Measurements from ENCODE around the gene TFDP2.
"Not testable (repeated sequence)": the region's sequence is repeated elsewhere in the genome, so short reads cannot be mapped to it uniquely, and the experiment has no call there.

TFDP2 gene

DNA sequence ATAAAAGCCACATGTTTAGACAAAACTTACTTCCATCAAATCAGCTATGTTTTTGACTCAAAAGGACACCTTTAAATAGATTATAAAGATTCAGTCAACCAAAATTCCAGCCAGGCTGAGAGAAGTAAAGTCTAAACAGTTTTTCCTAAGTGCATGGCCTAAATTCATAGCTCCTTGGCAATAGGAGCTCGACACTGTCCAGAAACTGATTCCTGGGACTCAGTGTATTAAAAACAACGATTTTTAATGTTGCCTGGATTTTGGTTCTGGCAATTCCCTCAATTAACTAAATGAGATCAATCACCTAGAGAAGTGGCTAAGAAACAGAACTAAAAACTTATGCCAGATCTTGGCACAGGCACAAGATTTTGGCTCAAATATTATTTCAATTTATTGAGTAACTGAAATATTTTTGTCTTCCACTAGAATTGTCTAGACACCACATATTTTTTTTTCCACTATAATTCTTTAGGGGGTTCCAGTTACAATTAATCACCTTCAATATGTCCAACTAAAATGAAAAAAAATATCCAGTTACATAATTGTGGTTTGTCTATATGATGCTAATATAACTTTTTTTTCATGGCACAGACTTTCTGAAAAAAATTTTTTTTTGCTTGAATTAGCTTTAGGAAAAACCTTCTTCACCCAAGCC lies 135.9 kb downstream of the TFDP2 start:
- no peak for DNase-seq

DNA sequence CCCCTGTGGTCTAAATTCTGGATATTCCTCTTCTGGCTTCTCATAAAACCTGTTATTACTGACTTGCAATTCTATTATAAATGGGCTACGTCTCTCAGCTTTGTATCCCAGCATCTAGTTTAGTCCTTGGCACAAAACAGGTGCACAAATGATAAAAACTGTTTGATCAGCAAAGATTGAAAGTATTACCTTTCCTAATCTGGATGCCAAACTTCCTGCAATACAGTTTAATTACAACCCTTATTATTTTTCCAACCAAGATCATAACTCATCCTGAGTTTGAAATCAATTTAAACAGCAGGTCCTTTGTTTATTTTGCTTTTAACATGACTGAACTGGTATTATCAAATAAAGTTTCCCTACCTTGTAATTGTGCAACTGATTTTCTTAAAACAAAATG lies 140.3 kb downstream of the TFDP2 start:
- no peak for DNase-seq

DNA sequence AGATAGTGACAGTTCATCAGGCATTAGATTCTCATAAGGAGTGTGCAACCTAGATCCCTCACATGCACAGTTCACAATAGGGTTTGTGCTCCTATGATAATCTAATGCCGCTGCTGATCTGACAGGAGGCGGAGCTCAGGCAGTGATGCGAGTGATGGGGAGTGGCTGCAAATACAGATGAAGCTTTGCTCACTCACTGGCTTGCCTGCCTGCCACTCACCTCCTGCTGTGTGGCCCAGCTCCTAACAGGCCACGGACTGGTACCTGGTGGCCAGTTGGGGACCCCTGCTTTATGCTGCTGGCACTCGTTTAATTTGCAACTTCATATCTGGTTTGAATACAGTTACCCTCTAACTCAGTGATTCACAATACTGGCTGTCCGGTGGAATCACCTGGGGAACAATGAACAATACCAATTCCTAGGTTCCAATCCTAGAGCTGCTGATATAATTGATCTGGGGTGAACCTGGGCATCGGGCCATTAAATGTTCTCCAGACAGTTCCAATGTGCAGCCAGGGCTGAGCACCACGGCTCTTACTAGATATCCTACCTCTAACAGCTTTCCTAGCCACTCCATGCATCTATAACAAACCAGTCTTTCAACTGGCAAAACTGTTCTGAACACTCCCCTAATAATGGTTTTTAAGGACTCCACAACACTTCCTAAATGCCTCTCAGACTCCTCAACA lies 141.5 kb downstream of the TFDP2 start:
- no peak for DNase-seq

DNA sequence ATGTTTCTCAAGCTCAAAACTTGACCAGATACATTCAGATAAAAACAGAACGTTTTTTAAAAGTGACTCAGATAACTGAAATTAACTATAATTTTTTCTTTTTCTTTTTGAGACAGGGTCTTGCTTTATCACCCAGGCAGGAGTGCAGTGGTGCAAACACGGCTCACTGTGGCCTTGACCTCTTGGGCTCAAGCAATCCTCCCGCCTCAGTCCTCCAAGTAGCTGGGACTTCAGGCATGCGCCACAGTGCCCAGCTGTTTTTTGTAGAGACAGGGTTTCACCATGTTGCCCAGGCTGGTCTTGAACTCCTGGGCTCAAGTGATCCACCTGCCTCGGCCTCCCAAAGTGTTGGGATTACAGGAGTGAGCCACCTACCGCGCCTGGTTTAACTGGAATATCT lies 144.4 kb downstream of the TFDP2 start:
- DNase-seq: not testable (repeated sequence)

DNA sequence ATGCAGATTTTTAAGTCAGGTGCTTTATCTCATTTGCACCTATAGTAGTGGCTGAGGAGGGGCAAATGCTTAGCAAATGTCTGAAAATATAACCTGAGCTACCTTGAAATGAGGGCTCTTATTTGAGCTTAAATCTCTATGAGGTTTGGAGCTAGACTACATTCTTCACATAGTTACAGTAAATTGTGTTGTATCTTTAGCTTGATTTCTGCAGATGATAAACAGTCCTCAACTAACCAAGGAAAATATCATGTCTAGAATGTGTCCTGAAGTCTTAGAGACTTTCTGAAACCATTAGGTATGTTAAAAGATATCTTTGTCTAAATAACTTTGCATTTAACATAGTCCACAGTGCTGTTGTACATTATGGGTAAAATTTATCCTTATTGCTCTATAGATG lies 145.3 kb downstream of the TFDP2 start:
- no peak for DNase-seq

DNA sequence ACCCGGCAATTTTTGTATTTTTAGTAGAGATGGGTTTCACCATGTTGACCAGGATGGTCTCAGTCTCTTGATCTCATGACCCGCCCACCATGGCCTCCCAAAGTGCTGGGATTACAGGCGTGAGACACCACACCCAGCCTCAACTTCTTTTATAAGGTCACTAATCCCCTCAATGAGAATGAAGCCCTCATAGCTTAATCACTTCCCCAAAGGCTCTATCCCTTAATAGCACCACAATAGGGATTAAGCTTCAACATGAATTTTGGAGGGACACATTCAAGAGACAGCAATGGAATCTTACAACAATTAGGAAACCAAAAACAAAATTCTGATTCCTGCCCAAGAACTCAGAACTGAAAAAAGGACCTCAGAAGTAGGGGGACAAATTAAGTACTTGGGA lies 146.1 kb downstream of the TFDP2 start:
- DNase-seq: no peak

DNA sequence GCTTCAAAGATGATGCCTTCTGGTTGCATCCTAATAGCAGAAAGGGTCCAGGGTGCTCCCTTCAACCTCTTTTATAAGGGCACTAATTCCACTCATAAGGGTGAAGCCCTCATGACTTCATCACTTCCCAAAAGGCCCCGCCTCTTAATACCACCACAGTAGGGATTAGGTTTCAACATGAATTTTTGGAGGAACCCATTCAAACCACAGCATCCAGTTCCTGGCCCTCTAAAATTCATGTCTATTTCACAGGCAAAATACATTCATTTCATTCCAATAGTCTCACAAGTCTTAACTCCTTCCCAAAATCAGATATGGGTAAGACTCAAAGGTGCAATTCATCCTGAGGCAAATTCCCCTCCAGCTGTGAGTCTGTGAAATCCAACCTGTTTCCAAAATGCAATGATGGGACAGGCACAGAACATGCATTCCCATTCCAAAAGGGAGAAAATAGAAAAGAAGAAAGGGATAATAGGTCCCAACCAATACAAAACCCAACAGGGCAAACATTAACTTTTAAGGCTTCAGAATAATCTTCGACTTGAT lies 148.9 kb downstream of the TFDP2 start:
- DNase-seq: no peak

DNA sequence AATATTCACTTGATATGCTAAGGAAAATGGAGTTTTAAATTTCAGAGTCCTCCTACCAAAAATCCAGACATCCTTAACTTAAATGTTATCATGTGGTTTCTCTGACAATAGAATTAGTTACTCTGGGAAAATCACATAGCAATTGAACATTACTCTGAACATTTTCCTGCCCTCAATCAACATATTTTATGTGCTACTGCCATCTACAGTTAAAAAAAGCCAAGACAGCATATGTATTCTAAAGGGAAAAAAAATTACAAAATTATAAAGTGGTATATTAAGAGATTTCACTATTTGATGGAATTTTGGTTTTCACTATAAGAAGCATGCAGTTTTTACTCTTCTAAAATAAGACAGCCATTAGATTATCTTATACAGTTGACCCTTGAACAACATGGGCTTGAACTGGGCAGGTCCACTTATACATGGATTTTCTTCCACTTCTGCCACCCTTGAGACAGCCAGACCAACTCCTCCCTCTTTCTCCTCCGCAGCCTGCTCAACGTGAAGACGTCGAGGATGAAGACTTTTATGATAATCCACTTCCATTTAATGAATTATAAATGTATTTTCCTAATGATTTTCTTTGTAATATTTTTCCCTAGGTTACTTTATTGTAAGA lies 150.6 kb downstream of the TFDP2 start:
- no peak for DNase-seq

DNA sequence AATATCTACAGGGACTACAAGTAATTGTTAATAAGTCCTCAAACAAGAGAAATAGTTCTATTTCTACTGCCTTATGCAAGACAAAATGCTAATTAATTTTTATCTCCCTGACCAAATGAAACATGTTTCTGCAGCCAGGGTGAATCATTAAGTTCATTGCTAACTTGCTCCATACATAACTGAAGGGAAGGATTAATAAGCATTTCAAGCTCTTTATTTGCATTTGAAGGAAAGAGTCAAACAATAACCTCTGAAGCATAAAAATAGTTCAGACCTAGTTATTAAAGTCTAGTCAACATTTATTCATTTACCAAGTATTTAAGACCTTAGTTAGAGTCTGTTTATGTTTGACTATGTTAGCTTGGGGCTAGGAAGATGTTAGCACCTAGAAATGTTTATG lies 152.9 kb downstream of the TFDP2 start:
- no peak for DNase-seq

DNA sequence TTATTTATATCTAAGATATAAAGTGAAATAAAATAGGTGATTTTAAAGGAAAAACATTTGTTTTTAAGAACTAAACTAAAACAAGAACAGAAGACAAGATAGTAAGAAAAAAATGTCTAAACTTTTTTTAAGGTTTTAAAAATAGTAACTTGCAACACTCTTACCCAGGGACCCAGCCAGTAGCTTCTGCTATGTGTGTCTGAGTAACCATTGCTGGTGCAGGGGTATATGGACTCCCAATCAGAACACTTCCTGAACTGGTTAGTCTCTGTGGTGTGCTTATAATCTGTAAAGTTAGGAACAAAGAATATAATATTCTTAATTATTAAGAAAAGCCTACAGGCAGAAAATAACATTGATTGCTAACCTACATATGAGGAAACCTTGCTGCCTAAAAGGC lies 154.5 kb downstream of the TFDP2 start:
- no peak for DNase-seq

DNA sequence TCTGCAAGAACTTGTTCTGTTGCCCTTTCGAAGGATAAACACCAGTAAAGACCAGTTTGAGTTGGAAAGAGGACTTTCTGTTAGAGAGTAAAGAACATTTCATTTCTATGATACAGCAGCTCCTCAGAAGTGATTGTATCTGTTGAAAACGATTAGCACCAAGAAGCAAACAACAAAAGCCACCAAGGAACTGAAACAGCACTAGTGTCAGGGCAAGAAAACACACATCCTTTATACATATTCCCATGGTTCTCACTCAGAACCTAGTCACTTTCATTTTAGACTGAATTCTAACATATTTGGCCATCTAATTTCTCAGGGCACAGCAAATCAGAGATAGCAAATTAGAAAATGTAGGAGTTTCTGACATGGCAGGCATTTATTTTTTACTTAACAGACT lies 156.8 kb downstream of the TFDP2 start:
- no peak for DNase-seq

DNA sequence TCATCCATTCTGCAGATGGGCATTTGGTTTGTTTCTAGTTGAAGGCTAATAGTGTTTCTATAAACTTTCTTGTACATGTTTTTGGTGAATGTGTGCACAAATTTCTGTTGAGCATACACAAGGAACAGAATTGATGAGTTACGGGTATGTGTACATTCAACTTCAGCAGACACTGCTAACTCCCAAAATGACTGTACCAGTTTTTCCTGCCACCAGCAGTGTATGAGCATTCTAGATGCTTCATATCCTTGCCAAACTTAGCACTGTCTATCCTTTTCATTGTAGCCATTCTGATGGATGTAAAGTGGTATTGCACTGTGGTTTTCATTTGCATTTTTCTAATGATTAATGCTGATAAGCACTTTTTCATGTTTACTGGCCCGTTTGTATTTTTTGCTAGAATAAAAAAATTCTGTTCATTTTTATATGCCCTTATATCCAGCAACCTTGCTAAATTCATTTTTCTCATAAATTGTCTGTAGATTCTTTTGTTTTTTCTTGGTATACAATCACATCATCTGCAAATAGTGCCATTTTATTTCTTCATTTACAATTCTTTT lies 162.7 kb downstream of the TFDP2 start:
- no peak for DNase-seq

DNA sequence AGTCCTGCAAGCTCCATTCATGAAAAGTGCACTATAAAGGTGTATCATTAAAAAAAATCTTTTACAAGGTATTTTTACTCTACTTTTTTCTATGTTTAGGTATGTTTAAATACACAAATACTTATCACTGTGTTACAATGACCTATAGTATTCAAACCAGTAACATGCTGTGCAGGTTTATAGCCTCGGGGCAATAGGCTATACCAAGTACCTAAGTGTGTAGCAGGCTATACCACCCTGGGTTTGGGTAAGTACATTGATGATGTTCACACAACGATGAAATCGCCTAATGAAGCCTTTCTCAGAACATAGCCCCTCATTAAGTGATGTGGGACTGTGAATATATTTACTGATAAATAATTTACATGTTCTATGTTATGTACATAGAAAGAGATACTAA lies 168.3 kb downstream of the TFDP2 start:
- no peak for DNase-seq

DNA sequence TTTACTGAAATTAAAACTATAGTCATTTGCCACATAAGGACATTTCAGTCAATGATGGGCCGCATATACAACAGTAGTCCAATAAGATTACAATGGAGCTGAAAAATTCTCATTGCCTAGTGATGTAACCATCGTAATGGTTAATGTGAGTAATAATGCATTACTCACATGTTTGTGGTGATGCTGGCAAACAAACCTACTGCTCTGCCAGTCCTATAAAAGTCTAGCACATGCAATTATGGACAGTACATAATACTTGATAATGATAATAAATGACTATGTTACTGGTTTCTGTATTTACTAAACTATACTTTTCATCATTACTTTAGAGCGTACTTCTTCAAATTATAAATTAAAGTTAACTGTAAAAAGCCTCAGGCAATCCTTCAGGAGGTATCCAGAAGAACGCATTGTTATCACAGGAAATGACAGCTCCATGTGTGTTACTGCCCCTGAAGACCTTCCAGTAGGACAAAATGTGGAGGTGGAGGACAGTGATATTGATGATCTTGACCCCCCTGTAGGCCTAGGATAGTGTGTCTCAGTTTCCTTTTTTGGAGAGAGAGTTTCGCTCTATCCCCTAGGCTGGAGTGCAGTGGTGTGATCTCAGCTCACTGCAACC lies 170.2 kb downstream of the TFDP2 start:
- DNase-seq: no peak

DNA sequence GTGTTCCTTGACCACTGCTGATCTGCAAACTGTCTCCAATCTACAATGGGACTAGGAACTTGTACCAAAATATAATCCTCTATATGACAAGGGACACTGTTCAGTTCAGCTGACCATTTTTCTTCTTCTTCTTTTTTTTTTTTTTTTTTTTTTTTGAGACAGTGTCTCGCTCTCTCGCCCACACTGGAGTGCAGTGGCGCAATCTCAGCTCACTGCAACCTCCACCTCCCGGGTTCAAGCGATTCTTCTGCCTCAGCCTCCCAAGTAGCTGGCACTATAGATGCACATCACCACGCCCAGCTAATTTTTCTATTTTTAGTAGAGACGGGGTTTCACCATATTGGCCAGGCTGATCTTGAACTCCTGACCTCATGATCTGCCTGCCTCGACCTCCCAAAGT lies 174.6 kb downstream of the TFDP2 start:
- not testable (repeated sequence) for DNase-seq

DNA sequence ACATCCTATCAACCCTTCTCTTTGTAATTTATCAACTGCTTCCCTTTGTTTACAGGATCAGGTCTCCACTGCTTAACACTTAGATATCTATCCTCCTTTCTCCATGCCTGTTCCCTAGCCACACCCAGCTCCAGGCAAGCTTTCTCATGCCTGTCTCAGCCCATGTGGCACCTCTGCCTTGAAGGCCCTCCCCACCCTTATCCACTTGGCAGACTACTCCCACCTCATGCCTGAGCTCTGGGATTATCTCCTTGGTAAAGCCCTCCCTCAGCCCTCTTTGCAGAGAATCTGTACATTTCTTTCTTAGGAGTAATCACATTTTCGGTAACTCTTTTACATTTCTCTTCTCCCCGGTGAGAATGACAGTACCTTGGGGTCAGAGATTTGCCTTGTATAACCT lies 176.9 kb downstream of the TFDP2 start:
- DNase-seq: no peak

DNA sequence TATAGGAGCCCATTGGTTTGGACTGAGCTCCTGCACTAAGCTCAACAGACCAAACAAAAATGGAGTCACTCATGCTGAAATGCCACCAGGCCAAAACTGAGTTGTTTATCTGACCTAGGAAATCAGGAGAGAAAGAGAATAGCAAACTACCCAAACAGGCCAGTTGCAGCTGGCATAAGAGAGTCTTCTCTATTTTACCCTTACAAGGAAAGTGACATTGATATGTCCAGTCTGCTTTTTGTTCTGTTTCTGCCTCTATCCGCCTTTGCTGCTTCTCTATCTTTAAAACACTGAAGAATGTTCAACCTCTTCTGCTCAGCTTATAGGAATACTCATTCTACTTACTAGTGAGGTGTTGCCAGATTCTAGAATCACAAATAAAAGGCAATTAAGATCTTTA lies 177.8 kb downstream of the TFDP2 start:
- DNase-seq: no peak

DNA sequence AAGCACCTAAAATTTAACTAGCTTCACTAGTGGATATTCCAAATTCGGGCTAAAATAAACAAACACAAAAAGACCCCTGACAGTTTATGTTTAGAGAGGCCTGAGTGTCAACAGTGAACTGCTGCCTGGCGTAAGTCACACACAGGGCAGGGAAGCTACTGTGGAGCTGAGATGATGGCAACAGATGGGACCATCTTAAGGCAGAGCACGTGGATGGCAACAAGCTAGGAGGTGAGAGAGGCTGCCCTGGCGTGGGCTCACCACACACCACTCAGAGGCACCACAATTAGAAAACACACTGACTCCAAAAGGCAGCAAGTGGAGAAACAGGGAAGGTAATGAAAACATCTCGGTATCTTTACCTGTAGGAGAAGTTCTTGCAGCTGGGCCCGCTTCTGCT lies 179.6 kb downstream of the TFDP2 start:
- no peak for DNase-seq

DNA sequence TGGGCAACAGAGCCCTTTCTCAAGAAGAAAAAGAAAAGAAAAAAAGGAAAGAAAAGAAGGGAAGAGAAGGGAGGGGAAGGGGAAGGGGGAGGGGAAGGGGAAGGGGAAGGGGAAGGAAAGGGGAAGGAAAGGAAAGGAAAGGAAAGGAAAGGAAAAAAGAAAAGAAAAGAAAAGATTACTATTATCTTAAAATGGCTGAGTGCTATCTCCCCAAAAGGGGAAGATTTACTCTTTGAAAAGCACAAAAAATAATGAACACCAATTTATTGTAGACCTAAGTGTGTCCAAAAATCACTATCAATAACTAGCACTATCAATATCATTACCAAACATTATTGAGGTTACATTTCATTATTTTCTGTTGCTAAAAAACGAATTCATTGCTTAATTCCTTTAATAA lies 183.9 kb downstream of the TFDP2 start:
- DNase-seq: no peak

DNA sequence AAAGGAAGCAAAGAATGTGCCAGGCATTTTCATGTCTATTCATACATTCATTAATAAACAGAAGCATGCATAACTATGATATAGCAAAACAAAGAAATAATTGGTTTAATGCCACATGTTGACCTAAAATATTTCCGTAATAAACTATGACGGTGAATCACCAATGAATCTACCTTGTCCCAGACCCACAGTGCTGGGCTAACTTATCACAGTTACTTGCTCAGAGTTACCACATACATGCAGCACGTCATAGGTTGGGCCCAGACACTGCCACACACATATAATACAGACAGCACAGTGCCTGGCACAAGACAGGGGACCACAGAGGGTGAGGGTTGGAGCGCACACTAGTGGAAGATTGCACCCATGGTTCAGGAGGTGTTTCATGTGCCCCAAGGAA lies 186.0 kb downstream of the TFDP2 start:
- DNase-seq: no peak

DNA sequence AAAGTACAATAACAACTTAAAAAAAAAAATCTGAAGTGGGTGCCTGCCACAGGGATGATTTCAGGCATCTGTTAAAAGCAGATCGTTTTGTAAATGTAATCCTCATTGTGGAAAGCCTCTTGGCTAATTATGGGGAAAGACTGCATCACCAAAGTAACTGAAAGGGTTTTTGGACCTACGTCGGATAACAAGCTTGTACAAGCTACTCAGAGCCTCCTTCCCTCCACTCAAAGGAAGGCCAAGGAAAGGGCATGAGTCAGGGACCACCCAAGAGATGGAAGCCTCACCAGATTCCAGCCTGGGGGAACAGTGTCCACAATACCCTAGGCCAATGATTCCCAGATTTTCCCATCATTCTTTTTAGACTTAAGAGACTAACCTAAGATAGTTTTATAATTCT lies 188.6 kb downstream of the TFDP2 start:
- DNase-seq: no peak

DNA sequence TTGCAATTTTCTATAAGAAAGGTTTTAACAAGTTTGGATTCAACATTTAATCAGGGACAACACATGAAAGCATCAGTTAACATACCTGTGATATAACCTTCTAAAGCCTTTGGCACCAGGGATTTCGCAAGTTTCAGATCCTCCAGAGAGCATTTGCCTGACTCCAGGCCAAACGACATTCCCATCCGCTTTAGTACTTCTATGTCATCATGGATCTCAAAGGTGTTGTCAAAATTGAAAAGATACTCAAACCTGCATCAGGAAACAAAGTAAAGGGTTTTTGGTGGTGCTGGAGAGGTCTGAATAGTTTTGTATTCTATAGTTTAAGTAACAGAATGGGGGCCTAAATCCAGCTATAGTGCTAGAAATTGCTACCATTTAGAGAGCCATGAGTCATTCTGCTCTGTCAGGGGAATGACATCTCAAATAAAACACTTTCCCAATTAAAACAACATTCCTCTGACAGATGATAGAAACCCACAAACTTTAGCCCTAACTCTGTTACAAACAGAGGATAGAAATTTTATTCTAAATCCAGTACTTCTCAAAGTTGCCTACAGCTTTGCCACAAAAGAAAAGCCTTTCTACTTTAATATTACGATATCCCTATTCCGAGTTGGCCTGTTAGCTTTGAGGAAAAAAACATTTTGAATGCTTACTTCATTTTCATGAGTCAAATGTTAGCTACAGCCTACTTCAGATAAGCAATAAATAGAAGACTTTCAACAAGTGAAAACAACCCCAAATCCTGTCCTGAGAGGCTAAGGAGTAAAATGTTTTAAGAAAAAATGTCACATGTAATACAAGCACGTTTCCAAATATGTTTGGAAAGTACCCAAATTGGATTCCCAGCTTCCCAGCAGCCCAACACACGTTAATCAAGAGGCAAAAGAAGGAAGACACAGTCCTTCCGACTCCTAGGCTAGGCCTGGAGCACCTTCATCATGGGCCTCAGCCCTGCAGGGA lies 189.5 kb downstream of the TFDP2 start:
- no peak for DNase-seq
